HEK293 (cell line): ENCODE data around the gene SLC4A11.
A peak's percentile ranks its signal among the peaks of the same experiment; 100 is the strongest.

ENCODE experiments used
- ATF2 ChIP-seq: fragments of 450-650 bp; formaldehyde crosslinking; IDR thresholded peaks from 2 replicates; pipeline ENCODE4 v1.5.1; 2016; ENCODE audit warnings: missing biosample characterization, missing genetic modification characterization, low read depth
- GLI2 ChIP-seq: fragments of 450-650 bp; formaldehyde crosslinking; IDR thresholded peaks from 2 replicates; pipeline ENCODE4; 2017; ENCODE audit warnings: missing biosample characterization, missing genetic modification characterization, low read depth, borderline replicate concordance
- HIC1 ChIP-seq: fragments of 450-650 bp; formaldehyde crosslinking; IDR thresholded peaks from 2 replicates; pipeline ENCODE4 v1.5.1; 2016; ENCODE audit warnings: missing biosample characterization, missing genetic modification characterization
- HOXC10 ChIP-seq: sonication (generic); formaldehyde crosslinking; IDR thresholded peaks from 2 replicates; pipeline ENCODE4 v1.8.1; 2023; ENCODE audit warnings: mild to moderate bottlenecking, missing genetic modification reagents
- PBX3 ChIP-seq: sonication (generic); formaldehyde crosslinking; IDR thresholded peaks from 2 replicates; pipeline ENCODE4 v1.8.1; 2022; ENCODE audit warnings: mild to moderate bottlenecking, moderate library complexity, missing genetic modification reagents
- ZBTB8A ChIP-seq: fragments of 450-650 bp; formaldehyde crosslinking; IDR thresholded peaks from 2 replicates; pipeline ENCODE4 v1.5.1; 2016; ENCODE audit warnings: missing biosample characterization, missing genetic modification characterization
- ZNF112 ChIP-seq: fragments of 450-650 bp; formaldehyde crosslinking; IDR thresholded peaks from 2 replicates; pipeline ENCODE4 v1.5.0; 2017; ENCODE audit warnings: missing biosample characterization, missing genetic modification characterization
- ZNF19 ChIP-seq: fragments of 450-650 bp; formaldehyde crosslinking; IDR thresholded peaks from 2 replicates; pipeline ENCODE4; 2016; ENCODE audit warnings: missing biosample characterization, missing genetic modification characterization, low read depth
- ZNF362 ChIP-seq: fragments of 450-650 bp; formaldehyde crosslinking; IDR thresholded peaks from 2 replicates; pipeline ENCODE4 v1.5.1; 2016; ENCODE audit warnings: missing biosample characterization, missing genetic modification characterization
- ZNF416 ChIP-seq: fragments of 450-650 bp; formaldehyde crosslinking; IDR thresholded peaks from 2 replicates; pipeline ENCODE4 v1.5.1; 2016; ENCODE audit warnings: missing biosample characterization, missing genetic modification characterization
- ZNF426 ChIP-seq: fragments of 450-650 bp; formaldehyde crosslinking; IDR thresholded peaks from 2 replicates; pipeline ENCODE4 v1.5.1; 2017; ENCODE audit warnings: missing biosample characterization, missing genetic modification characterization, mild to moderate bottlenecking, inconsistent platforms, moderate library complexity
- ZNF48 ChIP-seq: fragments of 450-650 bp; formaldehyde crosslinking; IDR thresholded peaks from 2 replicates; pipeline ENCODE4 v1.5.1; 2016; ENCODE audit warnings: missing biosample characterization, missing genetic modification characterization
- ZNF488 ChIP-seq: fragments of 450-650 bp; formaldehyde crosslinking; IDR thresholded peaks from 2 replicates; pipeline ENCODE4 v1.5.1; 2016; ENCODE audit warnings: missing biosample characterization, missing genetic modification characterization
- ZNF530 ChIP-seq: fragments of 450-650 bp; formaldehyde crosslinking; IDR thresholded peaks from 2 replicates; pipeline ENCODE4 v1.5.1; 2016; ENCODE audit warnings: low read depth, missing biosample characterization, missing genetic modification characterization
- ZNF585B ChIP-seq: fragments of 450-650 bp; formaldehyde crosslinking; IDR thresholded peaks from 2 replicates; pipeline ENCODE4 v1.5.1; 2016; ENCODE audit warnings: missing biosample characterization, missing genetic modification characterization
- ZNF596 ChIP-seq: fragments of 450-650 bp; IDR thresholded peaks from 2 replicates; pipeline ENCODE4 v1.5.0; 2018; ENCODE audit warnings: missing biosample characterization, mild to moderate bottlenecking, missing genetic modification characterization, moderate library complexity
- ZNF600 ChIP-seq: fragments of 450-650 bp; formaldehyde crosslinking; IDR thresholded peaks from 2 replicates; pipeline ENCODE4 v1.5.1; 2016; ENCODE audit warnings: missing biosample characterization, missing genetic modification characterization
- ZNF843 ChIP-seq: fragments of 450-650 bp; formaldehyde crosslinking; IDR thresholded peaks from 2 replicates; pipeline ENCODE4 v1.5.1; 2016; ENCODE audit warnings: missing biosample characterization, missing genetic modification characterization
- TF ChIP-seq, protein P1 (sequence below): fragments of 450-650 bp; formaldehyde crosslinking; IDR thresholded peaks from 2 replicates; pipeline ENCODE4 v1.5.1; 2016; ENCODE audit warnings: missing biosample characterization, missing genetic modification characterization
- TF ChIP-seq, protein P2 (sequence below): fragments of 450-650 bp; IDR thresholded peaks from 2 replicates; pipeline ENCODE4 v1.5.1; 2018; ENCODE audit warnings: missing biosample characterization, mild to moderate bottlenecking, missing genetic modification characterization
- TF ChIP-seq, protein P3 (sequence below): fragments of 450-650 bp; formaldehyde crosslinking; IDR thresholded peaks from 2 replicates; pipeline ENCODE4 v1.5.1; 2016; ENCODE audit warnings: missing biosample characterization, missing genetic modification characterization
- TF ChIP-seq, protein P4 (sequence below): fragments of 450-650 bp; formaldehyde crosslinking; IDR thresholded peaks from 2 replicates; pipeline ENCODE4 v1.5.1; 2016; ENCODE audit warnings: missing biosample characterization, missing genetic modification characterization
- TF ChIP-seq, protein P5 (sequence below): fragments of 450-650 bp; formaldehyde crosslinking; IDR thresholded peaks from 2 replicates; pipeline ENCODE4 v1.5.1; 2016; ENCODE audit warnings: missing biosample characterization, missing genetic modification characterization

The SLC4A11 gene

GRCh38 chr20:3218307-3218988 is 20.5 kb downstream of the SLC4A11 start (continued):
- no peak for TF ChIP-seq ZNF362 (tag by site-specific recombination)
- TF ChIP-seq ZNF530, result no peak
- TF ChIP-seq ZNF426 (tag by site-specific recombination), result no peak
- TF ChIP-seq ZNF585B (tag by site-specific recombination), result no peak
- no peak for TF ChIP-seq HIC1 (tag by site-specific recombination)
- TF ChIP-seq ZNF112 (tag by site-specific recombination), result no peak
- TF ChIP-seq, protein P1, sequence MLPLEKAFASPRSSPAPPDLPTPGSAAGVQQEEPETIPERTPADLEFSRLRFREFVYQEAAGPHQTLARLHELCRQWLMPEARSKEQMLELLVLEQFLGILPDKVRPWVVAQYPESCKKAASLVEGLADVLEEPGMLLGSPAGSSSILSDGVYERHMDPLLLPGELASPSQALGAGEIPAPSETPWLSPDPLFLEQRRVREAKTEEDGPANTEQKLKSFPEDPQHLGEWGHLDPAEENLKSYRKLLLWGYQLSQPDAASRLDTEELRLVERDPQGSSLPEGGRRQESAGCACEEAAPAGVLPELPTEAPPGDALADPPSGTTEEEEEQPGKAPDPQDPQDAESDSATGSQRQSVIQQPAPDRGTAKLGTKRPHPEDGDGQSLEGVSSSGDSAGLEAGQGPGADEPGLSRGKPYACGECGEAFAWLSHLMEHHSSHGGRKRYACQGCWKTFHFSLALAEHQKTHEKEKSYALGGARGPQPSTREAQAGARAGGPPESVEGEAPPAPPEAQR, result no peak
- TF ChIP-seq PBX3, result peak; percentile 68; the same call in 1 of the 2 replicates
- TF ChIP-seq, protein P2, sequence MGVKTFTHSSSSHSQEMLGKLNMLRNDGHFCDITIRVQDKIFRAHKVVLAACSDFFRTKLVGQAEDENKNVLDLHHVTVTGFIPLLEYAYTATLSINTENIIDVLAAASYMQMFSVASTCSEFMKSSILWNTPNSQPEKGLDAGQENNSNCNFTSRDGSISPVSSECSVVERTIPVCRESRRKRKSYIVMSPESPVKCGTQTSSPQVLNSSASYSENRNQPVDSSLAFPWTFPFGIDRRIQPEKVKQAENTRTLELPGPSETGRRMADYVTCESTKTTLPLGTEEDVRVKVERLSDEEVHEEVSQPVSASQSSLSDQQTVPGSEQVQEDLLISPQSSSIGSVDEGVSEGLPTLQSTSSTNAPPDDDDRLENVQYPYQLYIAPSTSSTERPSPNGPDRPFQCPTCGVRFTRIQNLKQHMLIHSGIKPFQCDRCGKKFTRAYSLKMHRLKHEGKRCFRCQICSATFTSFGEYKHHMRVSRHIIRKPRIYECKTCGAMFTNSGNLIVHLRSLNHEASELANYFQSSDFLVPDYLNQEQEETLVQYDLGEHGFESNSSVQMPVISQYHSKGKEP, result no peak
- TF ChIP-seq, protein P3, sequence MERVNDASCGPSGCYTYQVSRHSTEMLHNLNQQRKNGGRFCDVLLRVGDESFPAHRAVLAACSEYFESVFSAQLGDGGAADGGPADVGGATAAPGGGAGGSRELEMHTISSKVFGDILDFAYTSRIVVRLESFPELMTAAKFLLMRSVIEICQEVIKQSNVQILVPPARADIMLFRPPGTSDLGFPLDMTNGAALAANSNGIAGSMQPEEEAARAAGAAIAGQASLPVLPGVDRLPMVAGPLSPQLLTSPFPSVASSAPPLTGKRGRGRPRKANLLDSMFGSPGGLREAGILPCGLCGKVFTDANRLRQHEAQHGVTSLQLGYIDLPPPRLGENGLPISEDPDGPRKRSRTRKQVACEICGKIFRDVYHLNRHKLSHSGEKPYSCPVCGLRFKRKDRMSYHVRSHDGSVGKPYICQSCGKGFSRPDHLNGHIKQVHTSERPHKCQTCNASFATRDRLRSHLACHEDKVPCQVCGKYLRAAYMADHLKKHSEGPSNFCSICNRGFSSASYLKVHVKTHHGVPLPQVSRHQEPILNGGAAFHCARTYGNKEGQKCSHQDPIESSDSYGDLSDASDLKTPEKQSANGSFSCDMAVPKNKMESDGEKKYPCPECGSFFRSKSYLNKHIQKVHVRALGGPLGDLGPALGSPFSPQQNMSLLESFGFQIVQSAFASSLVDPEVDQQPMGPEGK (tag by site-specific recombination), result peak; percentile 77; the same call in 1 of the 2 replicates
- no peak for TF ChIP-seq ZNF48 (tag by site-specific recombination)
- no peak for TF ChIP-seq ZNF843
- TF ChIP-seq GLI2 (tag by site-specific recombination), result no peak
- TF ChIP-seq ZNF488 (tag by site-specific recombination), result no peak
- TF ChIP-seq ZNF416 (tag by site-specific recombination), result no peak
- TF ChIP-seq, protein P4, sequence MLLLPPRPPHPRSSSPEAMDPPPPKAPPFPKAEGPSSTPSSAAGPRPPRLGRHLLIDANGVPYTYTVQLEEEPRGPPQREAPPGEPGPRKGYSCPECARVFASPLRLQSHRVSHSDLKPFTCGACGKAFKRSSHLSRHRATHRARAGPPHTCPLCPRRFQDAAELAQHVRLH (tag by site-specific recombination), result no peak
- TF ChIP-seq ATF2 (tag by site-specific recombination), result no peak
- TF ChIP-seq, protein P5, sequence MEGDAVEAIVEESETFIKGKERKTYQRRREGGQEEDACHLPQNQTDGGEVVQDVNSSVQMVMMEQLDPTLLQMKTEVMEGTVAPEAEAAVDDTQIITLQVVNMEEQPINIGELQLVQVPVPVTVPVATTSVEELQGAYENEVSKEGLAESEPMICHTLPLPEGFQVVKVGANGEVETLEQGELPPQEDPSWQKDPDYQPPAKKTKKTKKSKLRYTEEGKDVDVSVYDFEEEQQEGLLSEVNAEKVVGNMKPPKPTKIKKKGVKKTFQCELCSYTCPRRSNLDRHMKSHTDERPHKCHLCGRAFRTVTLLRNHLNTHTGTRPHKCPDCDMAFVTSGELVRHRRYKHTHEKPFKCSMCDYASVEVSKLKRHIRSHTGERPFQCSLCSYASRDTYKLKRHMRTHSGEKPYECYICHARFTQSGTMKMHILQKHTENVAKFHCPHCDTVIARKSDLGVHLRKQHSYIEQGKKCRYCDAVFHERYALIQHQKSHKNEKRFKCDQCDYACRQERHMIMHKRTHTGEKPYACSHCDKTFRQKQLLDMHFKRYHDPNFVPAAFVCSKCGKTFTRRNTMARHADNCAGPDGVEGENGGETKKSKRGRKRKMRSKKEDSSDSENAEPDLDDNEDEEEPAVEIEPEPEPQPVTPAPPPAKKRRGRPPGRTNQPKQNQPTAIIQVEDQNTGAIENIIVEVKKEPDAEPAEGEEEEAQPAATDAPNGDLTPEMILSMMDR, result peak; percentile 93
- no peak for TF ChIP-seq HOXC10 (CRISPR knock-in tag)
- no peak for TF ChIP-seq ZNF19 (tag by site-specific recombination)
- TF ChIP-seq ZNF596 (tag by site-specific recombination), result no peak
- TF ChIP-seq ZNF600 (tag by site-specific recombination), result peak; percentile 53; the same call in 1 of the 2 replicates
- peak; percentile 43; the same call in 1 of the 2 replicates for TF ChIP-seq ZBTB8A (tag by site-specific recombination)
